SW480 (cell line): ENCODE measurements around the gene FOXJ3.

Experiments
- DNase-seq: peaks from one replicate; pipeline ENCODE4 v3.0.0-alpha.2; 2016; ENCODE audit warnings: low spot score

The FOXJ3 gene

GRCh38 chr1:42189931-42190853 lies 144.8 kb downstream of the FOXJ3 start:
- DNase-seq, result no peak

DNA sequence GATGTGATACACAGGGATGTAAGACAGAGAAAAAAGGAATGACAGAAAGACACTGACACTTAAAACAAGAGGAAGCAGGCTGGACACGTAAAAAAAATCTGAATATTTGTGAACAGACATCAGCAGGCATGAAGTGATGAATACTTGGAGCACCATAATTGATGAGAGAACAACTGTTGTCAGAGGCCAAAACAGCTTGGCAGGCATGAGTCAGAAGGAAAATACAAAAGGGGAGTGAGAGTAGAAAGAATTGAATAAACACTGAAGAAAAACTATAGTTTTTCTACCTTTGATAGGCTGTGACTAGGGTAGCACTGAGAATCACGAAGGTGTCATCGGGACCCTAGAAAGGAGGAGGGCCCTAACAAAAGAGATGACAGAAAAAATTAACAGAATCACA lies 148.9 kb downstream of the FOXJ3 start:
- no peak for DNase-seq

- no peak for DNase-seq
These were observed 150.4 kb downstream of the FOXJ3 start for GRCh38 chr1:42184616-42185015.

GRCh38 chr1:42183957-42184268 lies 151.1 kb downstream of the FOXJ3 start:
- DNase-seq, result no peak

GRCh38 chr1:42183210-42183956 lies 151.7 kb downstream of the FOXJ3 start:
- DNase-seq, result no peak

GRCh38 chr1:42181687-42182086 lies 153.3 kb downstream of the FOXJ3 start:
- DNase-seq, result no peak

GRCh38 chr1:42179900-42180329 lies 155.1 kb downstream of the FOXJ3 start:
- no peak for DNase-seq

GRCh38 chr1:42179275-42179674 lies 155.8 kb downstream of the FOXJ3 start:
- DNase-seq, result no peak

DNA sequence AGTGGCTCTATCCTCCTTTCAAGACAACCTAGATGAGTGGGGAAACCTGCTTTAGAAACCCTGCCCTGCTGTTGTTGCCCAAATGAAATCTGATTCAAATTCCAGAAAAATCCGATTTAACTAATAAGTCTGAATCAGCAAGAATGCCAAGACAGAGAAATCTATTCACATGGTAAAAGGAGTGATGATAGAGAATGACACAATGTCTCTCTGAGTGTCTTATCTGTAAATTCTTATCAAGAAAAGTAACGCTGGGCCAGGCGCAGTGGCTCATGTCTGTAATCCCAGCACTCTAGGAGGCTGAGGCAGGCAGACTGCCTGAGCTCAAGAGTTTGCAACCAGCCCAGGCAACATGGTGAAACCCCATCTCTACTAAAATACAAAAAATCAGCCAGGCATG lies 156.8 kb downstream of the FOXJ3 start:
- no peak for DNase-seq

GRCh38 chr1:42177541-42177981 lies 157.5 kb downstream of the FOXJ3 start:
- DNase-seq, result no peak

GRCh38 chr1:42176902-42177519 lies 158.0 kb downstream of the FOXJ3 start:
- peak; percentile 58 for DNase-seq

DNA sequence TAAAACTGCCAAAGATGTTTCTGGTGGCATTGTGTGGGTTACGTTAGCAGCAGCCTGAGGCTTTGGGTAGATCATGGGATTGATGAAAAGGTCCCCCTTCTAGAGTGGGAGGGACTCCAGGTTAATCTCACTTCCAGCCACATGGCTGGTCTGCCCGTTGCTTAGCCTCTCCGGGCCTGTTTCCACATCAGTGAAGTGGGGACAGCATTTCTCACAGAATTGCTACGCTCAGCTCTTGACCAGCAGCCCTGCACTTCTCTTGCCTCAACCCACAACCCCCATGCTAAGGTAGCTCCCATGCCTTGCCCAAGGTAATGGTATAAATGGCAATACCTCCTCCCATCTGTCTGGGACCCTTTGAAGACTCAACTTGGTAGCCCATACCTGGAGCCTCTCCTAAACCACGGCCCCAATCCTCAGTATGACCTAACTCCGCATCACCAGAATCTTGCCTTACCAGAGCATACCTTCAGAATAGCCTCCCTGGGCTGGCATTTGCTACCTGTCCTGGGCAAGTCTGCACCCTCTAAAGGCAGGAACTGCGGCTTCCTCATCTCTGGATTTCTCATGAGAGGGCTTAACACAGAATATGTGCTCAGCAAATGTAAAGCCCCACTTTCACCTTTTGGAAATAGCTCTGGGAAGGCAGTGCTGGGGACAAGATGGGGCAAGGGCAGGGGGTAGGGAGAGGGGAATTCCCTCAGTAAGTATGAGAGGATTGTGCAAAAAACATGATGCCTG lies 159.6 kb downstream of the FOXJ3 start:
- no peak for DNase-seq

- DNase-seq, result no peak
These were observed 160.9 kb downstream of the FOXJ3 start for GRCh38 chr1:42173961-42174735.

DNA sequence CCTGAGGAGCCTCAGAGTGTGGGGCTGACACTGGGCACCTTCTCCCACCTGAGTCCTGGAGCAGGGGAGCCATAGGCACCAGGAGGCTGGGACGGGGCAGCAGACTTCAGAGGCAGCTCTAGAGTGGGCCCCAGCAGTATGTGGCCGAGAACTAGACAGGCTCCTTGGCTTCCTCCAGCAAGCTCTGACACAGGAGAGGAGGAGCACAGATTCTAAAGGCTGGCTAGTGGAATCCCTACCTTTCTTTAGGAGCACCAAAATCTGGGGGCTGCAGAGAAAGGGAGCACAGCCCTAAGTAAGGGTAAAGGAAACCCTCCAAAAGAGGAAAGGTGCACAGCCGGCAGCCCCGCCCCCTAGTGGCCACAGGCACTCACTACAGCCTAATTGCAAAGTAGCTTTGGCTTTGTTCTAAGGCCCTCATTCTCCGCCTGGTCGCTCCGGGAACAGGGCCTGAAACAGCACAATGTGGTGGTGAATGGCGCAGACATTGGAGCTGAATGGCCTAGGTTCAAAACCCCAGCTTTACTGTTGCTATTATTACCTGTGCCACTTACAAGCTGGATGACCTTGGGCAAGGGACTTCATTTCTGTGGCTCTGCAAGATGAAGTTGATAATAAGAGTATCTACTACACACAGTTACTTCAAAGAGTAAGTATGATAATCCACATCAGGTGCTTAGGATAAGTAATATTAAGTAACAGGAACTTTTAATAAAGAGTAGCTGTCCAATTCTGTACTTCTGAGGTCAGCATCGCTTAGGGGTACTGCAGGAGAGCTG lies 161.7 kb downstream of the FOXJ3 start:
- DNase-seq, result peak; percentile 51

- DNase-seq, result no peak
These were observed 162.5 kb downstream of the FOXJ3 start for GRCh38 chr1:42172381-42173133.

GRCh38 chr1:42171679-42172266 lies 163.3 kb downstream of the FOXJ3 start:
- no peak for DNase-seq

DNA sequence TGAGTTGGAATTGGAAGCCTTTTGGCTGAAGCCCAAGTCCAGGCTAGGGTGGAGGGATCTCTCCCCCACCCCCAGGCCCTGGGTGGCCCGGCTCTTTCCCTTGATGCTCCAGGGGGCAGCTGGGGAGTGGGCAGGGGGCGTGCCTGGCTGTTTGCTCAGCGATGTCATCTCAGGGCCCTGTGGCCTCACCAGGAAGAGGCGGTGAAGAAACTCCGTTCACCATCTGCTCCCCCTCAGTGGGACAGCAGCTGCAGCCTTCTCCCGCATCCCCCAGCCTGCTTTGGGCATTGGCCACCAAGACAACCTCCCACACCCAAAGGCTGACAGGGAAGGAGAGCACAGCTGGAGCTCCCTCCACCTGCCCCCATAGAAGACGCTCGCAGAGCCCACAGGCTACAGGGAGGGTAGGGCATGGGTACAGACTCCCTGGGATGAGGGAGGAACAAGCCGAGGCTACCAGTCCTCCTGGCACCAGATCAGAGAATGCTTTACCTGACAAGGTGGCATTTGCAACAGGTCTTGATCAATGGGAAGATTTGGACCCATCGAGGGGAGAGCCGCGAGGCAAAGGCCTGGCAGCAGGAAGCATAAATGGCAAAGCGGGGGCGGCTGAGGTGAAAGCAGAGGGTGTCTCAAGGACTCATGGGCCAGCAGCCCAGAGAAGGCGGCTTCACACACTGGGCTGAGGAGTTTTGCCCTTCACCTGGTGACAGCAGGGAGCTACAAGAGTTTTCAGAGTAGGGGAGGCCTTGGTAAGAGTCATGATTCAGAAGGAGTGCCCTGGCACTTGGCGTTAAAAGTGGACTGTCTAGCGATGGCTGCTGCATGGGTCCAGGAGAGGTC lies 164.0 kb downstream of the FOXJ3 start:
- no peak for DNase-seq

GRCh38 chr1:42168763-42169162 lies 166.3 kb downstream of the FOXJ3 start:
- DNase-seq, result no peak

DNA sequence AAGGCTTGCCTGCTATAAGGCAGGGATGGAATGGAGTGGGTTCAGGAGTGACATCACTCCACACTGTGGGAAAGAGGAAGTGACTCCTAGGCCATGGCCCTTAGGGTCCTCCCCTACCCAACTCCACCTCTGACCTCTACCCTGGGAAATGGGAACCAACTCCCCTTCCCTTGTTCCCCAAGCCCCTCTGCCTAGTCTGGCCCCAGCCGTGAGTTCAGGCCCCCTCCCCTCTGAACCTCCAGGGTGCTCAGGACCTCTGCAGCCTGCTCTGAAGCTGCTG lies 166.7 kb downstream of the FOXJ3 start:
- no peak for DNase-seq
